SIG-M5 (cell line): ENCODE measurements around the gene AKR1D1.

ENCODE experiments used
- DNase-seq: peaks from one replicate; lab custom pipeline; 2025; lab: John Stamatoyannopoulos, UW

AKR1D1 gene

DNA sequence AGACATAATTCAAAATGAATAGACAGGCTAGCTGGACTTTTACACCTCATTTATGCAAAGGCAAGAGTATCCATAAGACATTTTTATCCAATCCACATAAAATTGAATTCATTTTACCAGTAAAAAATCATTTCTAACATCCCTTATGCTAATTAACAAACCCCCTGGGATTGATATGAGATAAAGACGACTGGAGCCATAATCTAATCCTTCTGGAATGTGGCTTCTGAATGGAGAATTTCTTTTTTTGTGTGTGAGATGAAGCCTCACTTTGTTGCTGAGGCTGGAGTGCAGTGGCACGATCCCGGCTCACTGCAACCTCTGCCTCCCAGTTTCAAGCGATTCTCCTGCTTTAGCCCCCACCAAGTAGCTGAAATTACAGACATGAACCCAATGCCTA, 90.4 kb downstream of the AKR1D1 start:
- no peak for DNase-seq

DNA sequence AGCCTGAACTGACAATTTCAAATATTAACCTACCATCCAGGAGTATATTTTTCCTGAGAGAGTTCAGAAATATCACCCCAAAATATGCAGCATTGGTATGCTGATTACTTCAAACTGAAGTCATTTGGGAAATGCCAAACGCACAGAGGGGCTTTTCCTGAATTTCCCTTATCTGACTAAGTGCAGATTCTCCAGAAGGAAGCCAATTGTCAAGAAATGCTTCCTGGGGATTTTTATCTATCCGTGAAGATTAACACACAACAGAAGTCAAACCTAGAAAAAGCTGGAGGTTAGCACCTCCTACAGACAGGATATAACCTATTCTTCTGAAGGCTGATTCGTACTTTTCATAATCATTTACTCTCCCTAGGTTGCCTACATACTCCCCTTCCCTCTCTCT, 91.0 kb downstream of the AKR1D1 start:
- no peak for DNase-seq

DNA sequence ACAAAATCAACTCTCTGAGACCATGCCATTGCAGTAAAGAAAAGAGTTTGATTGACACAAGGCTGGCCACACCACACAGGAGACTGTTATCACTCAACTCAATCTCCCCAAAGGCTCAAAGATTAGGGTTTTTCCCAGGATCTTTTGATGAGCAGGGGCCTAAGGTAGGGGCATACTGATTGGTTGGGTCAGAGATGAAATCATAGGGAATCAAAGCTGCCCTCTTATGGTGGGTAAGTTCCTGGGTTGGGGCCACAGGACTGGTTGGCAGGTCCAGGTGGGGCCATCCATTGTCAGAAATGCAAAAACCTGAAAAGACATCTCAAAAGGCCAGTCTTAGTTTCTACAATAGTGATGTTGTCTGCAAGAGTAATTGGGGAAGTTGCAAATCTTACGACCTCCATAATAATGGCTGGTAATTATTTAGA, 91.6 kb downstream of the AKR1D1 start:
- DNase-seq = no peak
